Hepatocyte (in vitro differentiated cells): Measurements from ENCODE around the gene FAM53B. TPM values are rescaled to one million over a fixed set of nuclear protein-coding genes. Genes with fewer than 3 reads are reported as not detected.

Source experiments
- DNase-seq: peaks from one replicate; pipeline ENCODE4 v3.0.0-alpha.2; 2016; ENCODE audit warnings: low spot score
- H2AFZ ChIP-seq: fragments of 200-600 bp; sonication (generic); 2 replicates; pipeline ENCODE4 v1.6.0; 2016; ENCODE audit warnings: antibody characterized with exemption, mild to moderate bottlenecking
- H3K27ac ChIP-seq: fragments of 200-600 bp; sonication (generic); 2 replicates; pipeline ENCODE4 v1.5.1; 2016; ENCODE audit warnings: mild to moderate bottlenecking
- H3K27me3 ChIP-seq: fragments of 200-600 bp; sonication (generic); 2 replicates; pipeline ENCODE4 v1.6.1; 2016
- H3K36me3 ChIP-seq: fragments of 200-600 bp; sonication (generic); replicated peaks from 2 replicates; pipeline ENCODE4 v1.5.1; 2016; ENCODE audit warnings: low read depth; ENCODE audit not compliant: insufficient read depth
- H3K4me1 ChIP-seq: fragments of 200-600 bp; sonication (generic); 2 replicates; pipeline ENCODE4 v1.5.1; 2016; ENCODE audit warnings: mild to moderate bottlenecking, moderate library complexity; ENCODE audit not compliant: insufficient read depth
- H3K4me2 ChIP-seq: fragments of 200-600 bp; sonication (generic); 2 replicates; pipeline ENCODE4 v1.6.0; 2016
- H3K4me3 ChIP-seq: fragments of 200-600 bp; sonication (generic); 2 replicates; pipeline ENCODE4 v1.5.1; 2016; ENCODE audit warnings: mild to moderate bottlenecking
- H3K79me2 ChIP-seq: fragments of 200-600 bp; sonication (generic); 2 replicates; pipeline ENCODE4 v1.6.0; 2017; ENCODE audit warnings: mild to moderate bottlenecking
- H3K9me2 ChIP-seq: fragments of 200-600 bp; sonication (generic); replicated peaks from 2 replicates; pipeline ENCODE4 v1.6.0; 2017; ENCODE audit warnings: mild to moderate bottlenecking; ENCODE audit not compliant: insufficient read depth
- H3K9me3 ChIP-seq: fragments of 200-600 bp; sonication (generic); 2 replicates; pipeline ENCODE4 v1.5.1; 2016; ENCODE audit warnings: low read depth, mild to moderate bottlenecking
- H4K20me1 ChIP-seq: fragments of 200-600 bp; sonication (generic); 2 replicates; pipeline ENCODE4 v1.6.0; 2016; ENCODE audit warnings: mild to moderate bottlenecking; ENCODE audit not compliant: insufficient read depth, poor library complexity, severe bottlenecking
- CTCF ChIP-seq: fragments of 200-600 bp; sonication (generic); IDR thresholded peaks from 2 replicates; pipeline ENCODE4 v1.5.1; 2016; ENCODE audit warnings: antibody characterized with exemption, mild to moderate bottlenecking; ENCODE audit not compliant: poor library complexity
- EZH2 ChIP-seq: fragments of 200-600 bp; sonication (generic); IDR thresholded peaks from 2 replicates; pipeline ENCODE4 v1.6.1; 2016; ENCODE audit warnings: antibody characterized with exemption, mild to moderate bottlenecking, borderline replicate concordance
- EZH2phosphoT487 ChIP-seq: fragments of 200-600 bp; sonication (generic); IDR thresholded peaks from one replicate; pipeline ENCODE4 v1.6.1; 2018; ENCODE audit warnings: antibody characterized with exemption, mild to moderate bottlenecking, low read depth, moderate library complexity; ENCODE audit not compliant: unreplicated experiment, severe bottlenecking
- WGBS: methylation state at CpG from one replicate; pipeline ENCODE4 v1.1.6; 2016; ENCODE audit warnings: low lambda C conversion rate; ENCODE audit errors: missing lambda C conversion rate; 5-methylcytosine and 5-hydroxymethylcytosine counted together
- polyA plus RNA-seq: library from polyadenylated mRNA; unstranded; fragments of >200 nt; fragmentation: Nextera tagmentation; extraction: Ambion mirVana; gene quantifications from 2 replicates; pipeline ENCODE4 v1.2.1, GENCODE V29; 2016
- total RNA-seq: library from RNA; depleted of rRNA; stranded (reverse); fragments of >200 nt; gene quantifications from 2 replicates; pipeline ENCODE4 v1.2.3, GENCODE V29; 2014

The FAM53B gene
- total and polyA plus RNA-seq, 2 experiments from 2014 or later = 10.3 to 23.6 TPM

DNA sequence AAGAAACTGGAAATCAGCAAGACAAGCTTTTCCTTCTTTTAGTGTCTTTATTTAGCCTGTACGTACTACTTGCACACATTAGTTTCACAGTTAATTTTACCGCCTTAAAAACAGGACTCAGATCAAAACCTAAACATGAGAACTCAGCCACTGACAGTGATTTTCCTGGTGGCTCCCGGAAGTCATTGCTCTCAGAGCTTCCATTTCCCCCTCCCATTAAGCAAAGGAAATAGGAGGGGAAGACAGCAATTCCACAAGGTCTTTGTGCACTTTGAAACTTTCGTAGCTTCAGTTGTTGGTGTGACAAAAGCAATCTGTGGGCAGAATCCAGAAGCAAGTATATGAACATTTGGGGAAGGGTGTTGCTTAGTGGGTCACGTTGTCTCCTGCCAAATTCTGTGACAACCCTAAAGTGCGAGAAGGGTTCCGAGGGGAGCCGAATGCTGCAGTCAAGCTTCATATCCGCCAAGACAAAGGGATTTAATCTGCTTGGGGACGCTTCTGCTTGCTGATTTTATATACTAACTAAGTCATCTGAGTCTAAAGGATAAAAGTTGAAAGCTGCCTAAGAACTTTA lies 30.4 kb downstream of the FAM53B start:
- Histone ChIP-seq H3K4me2 (no peak overlapping the region), H3K27me3 (no peaks in the 10 kb centered on the region), H3K9me2 (no peaks in the 10 kb centered on the region), H4K20me1 (peaks cover 33% of the 10 kb centered on the region), H3K36me3 (no peaks in the 10 kb centered on the region), H3K9me3 (no peaks in the 10 kb centered on the region), H3K27ac (no peak overlapping the region), H2AFZ (no peak overlapping the region), H3K4me3 (no peak overlapping the region), H3K79me2 (peaks cover 89% of the 10 kb centered on the region), H3K4me1 (peaks cover 6% of the 10 kb centered on the region)
- 68% methylated on average over 10 of the region's 10 CpGs for WGBS
- no peak for TF ChIP-seq CTCF
- no peak for TF ChIP-seq EZH2phosphoT487
- TF ChIP-seq EZH2 = no peak
- no peak for DNase-seq

DNA sequence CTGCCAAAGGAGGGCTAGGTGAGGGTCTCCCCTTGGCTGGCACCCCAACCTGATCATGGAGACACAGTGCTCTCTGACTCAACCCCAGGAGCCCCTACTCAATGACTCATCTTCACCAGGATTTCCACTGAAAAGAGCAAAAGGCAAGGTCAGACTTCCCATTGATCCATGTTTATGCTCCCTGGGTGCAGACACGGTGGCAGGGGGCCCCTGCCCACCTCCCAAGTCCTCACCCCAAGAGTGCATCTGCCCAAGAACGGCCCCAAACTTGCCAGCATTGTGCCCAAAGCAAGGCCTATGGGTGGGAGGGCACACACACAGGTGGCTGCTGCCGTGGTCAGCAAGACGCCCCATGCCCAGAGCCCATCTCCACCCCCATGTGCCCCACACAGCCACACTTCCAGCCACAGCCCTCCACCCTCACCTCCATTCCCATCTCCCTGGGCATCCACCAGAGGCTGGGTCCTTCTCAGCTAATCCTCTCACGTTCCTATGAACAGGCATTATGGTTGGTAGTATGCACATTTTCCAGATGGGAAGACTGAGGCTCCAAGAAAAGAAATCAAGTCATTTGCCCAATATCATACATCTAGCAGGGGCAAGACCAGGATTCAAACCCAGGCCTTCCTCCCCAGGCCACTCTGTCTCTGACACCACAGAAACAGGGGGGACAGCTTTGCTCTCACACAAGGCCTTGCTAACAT lies 31.3 kb downstream of the FAM53B start:
- DNase-seq = no peak
- H3K4me1 ChIP-seq = peaks cover 15% of the 10 kb centered on the region
- peaks cover 31% of the 10 kb centered on the region for H4K20me1 ChIP-seq
- H3K27ac ChIP-seq = no peak overlapping the region
- H3K27me3 ChIP-seq = no peaks in the 10 kb centered on the region
- peaks cover 84% of the 10 kb centered on the region for H3K79me2 ChIP-seq
- H3K4me3 ChIP-seq = no peak overlapping the region
- WGBS = 95% methylated on average over 5 of the region's 5 CpGs
- no peaks in the 10 kb centered on the region for H3K9me3 ChIP-seq
- H3K36me3 ChIP-seq = no peaks in the 10 kb centered on the region
- H3K9me2 ChIP-seq = no peaks in the 10 kb centered on the region
- no peak overlapping the region for H2AFZ ChIP-seq
- H3K4me2 ChIP-seq = no peak overlapping the region
- TF ChIP-seq CTCF (no peak), EZH2 (no peak), EZH2phosphoT487 (no peak)

DNA sequence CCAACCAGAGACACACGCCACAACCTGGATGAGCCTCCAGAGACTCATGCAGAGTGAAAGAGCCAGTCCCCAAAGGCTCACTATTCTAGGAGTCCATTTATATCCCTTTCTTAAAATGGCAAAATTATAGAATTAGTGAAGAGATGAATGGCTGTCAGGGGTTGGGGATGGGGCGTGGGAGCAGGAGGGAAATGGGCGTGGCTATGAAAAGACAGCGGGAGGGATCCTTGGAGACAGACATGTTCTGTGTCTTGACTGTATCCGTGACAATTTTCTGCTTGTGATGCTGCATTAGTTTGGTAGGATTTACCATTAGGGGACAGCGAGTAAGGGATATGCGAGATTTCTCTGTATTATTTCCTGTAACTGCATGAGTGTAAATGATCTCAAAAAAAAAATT lies 33.0 kb downstream of the FAM53B start:
- Histone ChIP-seq H4K20me1 (peaks cover 33% of the 10 kb centered on the region), H3K79me2 (peaks cover 83% of the 10 kb centered on the region), H3K36me3 (no peaks in the 10 kb centered on the region), H3K9me2 (no peaks in the 10 kb centered on the region), H3K4me2 (no peak overlapping the region), H3K27me3 (no peaks in the 10 kb centered on the region), H3K9me3 (no peaks in the 10 kb centered on the region), H2AFZ (no peak overlapping the region), H3K27ac (no peak overlapping the region), H3K4me3 (no peak overlapping the region), H3K4me1 (peaks cover 27% of the 10 kb centered on the region)
- DNase-seq = no peak
- TF ChIP-seq EZH2phosphoT487 (no peak), EZH2 (no peak), CTCF (no peak)
- WGBS = 84% methylated on average over 7 of the region's 7 CpGs
